ENCODE data around the gene CLASP1. TPM values are rescaled to one million over a fixed set of nuclear protein-coding genes. Genes with fewer than 3 reads are reported as not detected.
A peak's percentile ranks its signal among the peaks of the same experiment; 100 is the strongest.
"Not testable (repeated sequence)": the region's sequence is repeated elsewhere in the genome, so short reads cannot be mapped to it uniquely, and the experiment has no call there.

The CLASP1 gene
- total RNA-seq, 6 experiments from 2014 or later: 19.7 to 32.4 (median 24.1) TPM

DNA sequence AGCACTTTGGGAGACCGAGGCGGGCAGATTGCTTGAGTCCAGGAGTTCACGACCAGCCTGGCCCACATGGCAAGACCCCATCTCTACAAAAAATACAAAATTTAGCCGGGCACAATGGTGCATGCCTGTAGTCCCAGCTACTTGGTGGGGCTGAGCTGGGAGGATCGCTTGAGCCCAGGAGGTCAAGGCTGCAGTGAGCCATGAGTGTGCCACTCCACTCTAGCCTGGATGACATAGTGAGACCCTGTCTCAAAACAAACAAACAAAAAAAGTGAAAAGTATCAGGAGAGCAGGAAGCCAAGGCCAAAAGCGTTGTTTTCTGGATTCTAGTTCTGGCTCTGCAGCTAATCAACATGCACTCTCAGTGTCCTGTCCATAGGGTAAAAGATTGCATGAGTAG, 10.7 kb upstream of the CLASP1 start:
- DNase-seq (no peak), ATAC-seq (no peak)
- Histone ChIP-seq H3K4me3 (no peak overlapping the region), H3K36me3 (no peaks in the 10 kb centered on the region), H3K9me3 (no peaks in the 10 kb centered on the region), H3K4me1 (no peaks in the 10 kb centered on the region), H3K27ac (no peak overlapping the region), H3K27me3 (no peaks in the 10 kb centered on the region)
- intact Hi-C loops (cut with DNase I): no loop called here
- no peak for TF ChIP-seq POLR2A (IDR thresholded peaks at IDR 0.05)
- TF ChIP-seq, protein P1, sequence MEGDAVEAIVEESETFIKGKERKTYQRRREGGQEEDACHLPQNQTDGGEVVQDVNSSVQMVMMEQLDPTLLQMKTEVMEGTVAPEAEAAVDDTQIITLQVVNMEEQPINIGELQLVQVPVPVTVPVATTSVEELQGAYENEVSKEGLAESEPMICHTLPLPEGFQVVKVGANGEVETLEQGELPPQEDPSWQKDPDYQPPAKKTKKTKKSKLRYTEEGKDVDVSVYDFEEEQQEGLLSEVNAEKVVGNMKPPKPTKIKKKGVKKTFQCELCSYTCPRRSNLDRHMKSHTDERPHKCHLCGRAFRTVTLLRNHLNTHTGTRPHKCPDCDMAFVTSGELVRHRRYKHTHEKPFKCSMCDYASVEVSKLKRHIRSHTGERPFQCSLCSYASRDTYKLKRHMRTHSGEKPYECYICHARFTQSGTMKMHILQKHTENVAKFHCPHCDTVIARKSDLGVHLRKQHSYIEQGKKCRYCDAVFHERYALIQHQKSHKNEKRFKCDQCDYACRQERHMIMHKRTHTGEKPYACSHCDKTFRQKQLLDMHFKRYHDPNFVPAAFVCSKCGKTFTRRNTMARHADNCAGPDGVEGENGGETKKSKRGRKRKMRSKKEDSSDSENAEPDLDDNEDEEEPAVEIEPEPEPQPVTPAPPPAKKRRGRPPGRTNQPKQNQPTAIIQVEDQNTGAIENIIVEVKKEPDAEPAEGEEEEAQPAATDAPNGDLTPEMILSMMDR (IDR thresholded peaks at IDR 0.05): no peak
- 97% methylated on average over 3 of the region's 6 CpGs for WGBS (ENCODE audit: insufficient coverage, low coverage, low lambda C conversion rate, missing lambda C conversion rate)

DNA sequence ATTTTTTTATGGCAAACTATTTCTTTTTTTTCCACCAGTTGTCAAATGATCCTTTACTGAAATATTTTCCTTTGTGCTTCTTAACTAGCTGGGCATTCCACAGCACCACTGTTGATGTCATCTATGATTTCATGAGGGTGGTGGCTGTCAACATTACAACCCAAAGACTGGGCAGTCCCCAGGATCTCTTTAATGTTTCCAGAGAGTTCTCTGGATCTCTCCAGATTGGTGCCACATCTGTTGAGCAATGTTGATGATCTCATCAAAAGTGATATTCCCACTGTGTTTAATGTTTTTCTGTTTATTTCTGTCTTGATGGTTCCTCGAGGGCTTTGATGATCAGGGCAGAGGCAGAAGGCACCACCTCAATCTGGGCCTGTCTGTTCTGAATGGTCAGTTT, 9.1 kb upstream of the CLASP1 start:
- H3K36me3 ChIP-seq; H3K4me1 ChIP-seq; H3K4me3 ChIP-seq; H3K9me3 ChIP-seq; DNase-seq; H3K27ac ChIP-seq; intact Hi-C loops (cut with DNase I); H3K27me3 ChIP-seq: not testable (repeated sequence)
- 80% methylated on average over 1 of the region's 1 CpG for WGBS (ENCODE audit: insufficient coverage, low coverage, low lambda C conversion rate, missing lambda C conversion rate)
- peak in 1 of 4 donors; percentile 21 for ATAC-seq

DNA sequence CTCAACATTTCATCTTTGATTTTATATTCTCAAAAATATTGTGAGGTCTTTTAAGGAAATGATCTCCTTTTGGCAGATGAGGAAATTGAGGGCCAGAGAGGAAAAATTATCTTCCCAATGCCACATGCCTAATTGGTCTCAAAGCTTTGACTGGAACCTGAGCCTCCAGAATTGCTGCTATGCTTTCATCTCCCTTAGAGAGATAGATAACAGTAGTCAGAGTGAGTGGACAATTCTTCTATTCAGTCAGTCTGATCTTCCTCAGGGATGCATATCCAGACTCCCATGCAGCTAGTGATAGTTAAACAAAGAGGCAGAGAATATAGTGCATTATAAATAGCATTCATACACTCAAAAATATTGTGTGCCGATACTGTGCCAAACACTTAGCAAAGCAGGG, 3.8 kb upstream of the CLASP1 start:
- intact Hi-C loops (cut with DNase I): no loop called here

DNA sequence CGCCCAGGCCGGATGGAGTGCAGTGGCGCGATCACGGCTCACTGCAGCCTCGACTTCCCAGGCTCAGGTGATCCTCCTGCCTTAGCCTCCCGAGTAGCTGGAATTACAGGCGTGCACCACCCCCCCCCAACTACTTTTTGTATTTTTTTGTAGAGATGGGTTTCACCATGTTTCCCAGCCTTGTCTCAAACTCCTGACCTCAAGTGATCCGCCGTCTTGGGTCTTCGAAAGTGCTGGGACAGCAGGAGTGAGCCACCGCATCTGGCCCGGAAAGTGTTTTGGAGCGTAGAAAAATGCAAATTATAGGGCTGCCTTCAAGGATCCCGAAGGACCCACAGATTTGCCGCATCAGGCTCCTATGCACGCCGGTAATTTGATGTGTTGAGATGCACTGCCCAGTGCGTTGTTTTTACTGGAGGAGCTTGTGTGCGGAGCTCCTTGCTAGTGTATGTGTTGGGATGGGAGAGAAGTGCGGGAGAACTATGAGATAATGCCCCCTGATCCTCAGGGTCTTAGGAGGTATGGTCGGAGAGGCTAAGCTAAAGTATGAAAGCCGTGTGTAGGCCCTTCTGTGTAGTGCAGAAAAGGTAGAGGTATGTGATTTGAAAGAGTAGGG, 1.2 kb upstream of the CLASP1 start:
- Histone ChIP-seq H3K4me1 (peaks cover 0 to 23% (median 9%) of the 10 kb centered on the region in 4 donors), H3K27me3 (no peaks in the 10 kb centered on the region), H3K27ac (peak overlapping the region; percentile 98 to 99 (median 98)), H3K4me3 (peak overlapping the region; percentile 82 to 87 (median 84)), H3K9me3 (no peaks in the 10 kb centered on the region), H3K36me3 (no peaks in the 10 kb centered on the region)
- TF ChIP-seq, protein P1 (IDR thresholded peaks at IDR 0.05): no peak
- no peak for TF ChIP-seq POLR2A (IDR thresholded peaks at IDR 0.05)
- no peak for DNase-seq
- WGBS (ENCODE audit: insufficient coverage, low coverage, low lambda C conversion rate, missing lambda C conversion rate): under 1% methylated on average over 15 of the region's 23 CpGs
- intact Hi-C loops (cut with DNase I): no loop called here
- no peak for ATAC-seq

More for the DNA sequence above, 3.8 kb upstream of the CLASP1 start:
- Histone ChIP-seq H3K9me3 (no peaks in the 10 kb centered on the region), H3K27me3 (no peaks in the 10 kb centered on the region), H3K36me3 (no peaks in the 10 kb centered on the region), H3K27ac (no peak overlapping the region), H3K4me3 (no peak overlapping the region), H3K4me1 (no peaks in the 10 kb centered on the region)
- TF ChIP-seq POLR2A (IDR thresholded peaks at IDR 0.05): no peak
- TF ChIP-seq, protein P1 (IDR thresholded peaks at IDR 0.05): no peak
- ATAC-seq (no peak), DNase-seq (no peak)
- WGBS (ENCODE audit: insufficient coverage, low coverage, low lambda C conversion rate, missing lambda C conversion rate): 100% methylated on average over 1 of the region's 1 CpG

DNA sequence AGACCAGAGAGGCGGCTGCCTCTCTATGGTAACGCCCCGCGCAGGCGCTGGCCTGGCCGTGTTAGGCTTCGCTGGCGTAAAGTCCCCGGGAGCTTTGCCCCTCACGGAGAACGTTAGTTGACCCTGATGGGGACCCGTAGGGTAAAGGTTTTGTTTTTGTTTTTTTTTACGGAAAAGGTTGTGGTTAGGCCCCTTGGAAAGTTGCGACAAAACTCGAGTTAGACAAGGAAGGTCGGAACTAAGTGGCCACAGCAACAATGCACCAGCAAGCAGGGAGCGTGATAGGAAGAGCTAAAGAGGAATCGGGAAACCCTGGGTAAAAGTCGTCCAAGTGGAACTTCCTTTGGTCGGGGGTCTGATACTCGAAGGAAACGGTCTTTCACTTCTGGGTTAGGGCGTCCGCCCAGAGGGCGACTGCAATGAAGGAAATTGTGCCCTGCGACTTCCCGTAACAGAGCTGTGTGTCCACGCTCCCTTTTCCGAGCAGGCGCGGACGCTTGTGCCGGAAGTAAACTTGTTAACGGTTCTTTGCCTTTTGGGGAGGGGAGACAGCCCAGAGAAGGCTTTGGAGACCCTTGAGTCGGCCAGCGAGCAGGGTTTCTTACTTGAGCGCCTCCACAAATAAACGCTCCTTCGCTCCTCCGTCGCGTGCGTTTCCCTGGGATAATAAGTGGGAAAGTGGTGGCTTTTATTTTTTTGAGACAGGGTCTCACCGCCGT, 493 bp upstream of the CLASP1 start:
- peaks cover 0 to 30% (median 9%) of the 10 kb centered on the region in 4 donors for H3K4me1 ChIP-seq
- WGBS (ENCODE audit: insufficient coverage, low coverage, low lambda C conversion rate, missing lambda C conversion rate): 0% methylated on average over 31 of the region's 45 CpGs
- no peaks in the 10 kb centered on the region for H3K27me3 ChIP-seq
- intact Hi-C loops (cut with DNase I): no loop called here
- DNase-seq: peak; percentile 96 to 98 (median 98)
- H3K36me3 ChIP-seq: no peaks in the 10 kb centered on the region
- H3K4me3 ChIP-seq: peak overlapping the region; percentile 82 to 87 (median 84)
- peak overlapping the region; percentile 98 to 99 (median 98) for H3K27ac ChIP-seq
- H3K9me3 ChIP-seq: no peaks in the 10 kb centered on the region
- peak; percentile 44 for TF ChIP-seq POLR2A (IDR thresholded peaks at IDR 0.05)
- TF ChIP-seq, protein P1 (IDR thresholded peaks at IDR 0.05): no peak
- ATAC-seq: peak; percentile 93 to 97 (median 96)
